Activated CD8-positive, alpha-beta memory T cell treated with anti-CD3 and anti-CD28 coated beads, Interleukin-2, amount 50 U/mL, for 48 hours (primary cell): ENCODE measurements around the gene RBMS3.

Source experiments
- DNase-seq: peaks from one replicate; pipeline ENCODE4 v3.0.0-alpha.2; 2020

RBMS3 gene

DNA sequence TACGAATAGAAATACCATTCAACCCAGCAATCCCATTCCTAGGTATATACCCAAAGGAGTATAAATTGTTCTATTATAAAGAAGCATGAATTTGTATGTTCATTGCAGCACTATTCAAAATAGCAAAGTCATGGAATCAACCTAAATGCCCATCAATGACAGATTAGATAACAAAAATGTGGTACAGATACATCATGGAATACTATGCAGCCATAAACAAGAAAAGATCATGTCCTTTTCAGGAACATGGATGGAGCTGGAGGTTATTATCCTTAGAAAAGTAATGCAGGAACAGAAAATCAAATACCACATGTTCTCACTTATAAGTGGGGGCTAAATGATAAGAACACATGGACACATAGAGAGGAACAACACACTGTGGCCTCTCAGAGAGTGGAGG is 571.9 kb downstream of the RBMS3 start:
- DNase-seq = no peak

DNA sequence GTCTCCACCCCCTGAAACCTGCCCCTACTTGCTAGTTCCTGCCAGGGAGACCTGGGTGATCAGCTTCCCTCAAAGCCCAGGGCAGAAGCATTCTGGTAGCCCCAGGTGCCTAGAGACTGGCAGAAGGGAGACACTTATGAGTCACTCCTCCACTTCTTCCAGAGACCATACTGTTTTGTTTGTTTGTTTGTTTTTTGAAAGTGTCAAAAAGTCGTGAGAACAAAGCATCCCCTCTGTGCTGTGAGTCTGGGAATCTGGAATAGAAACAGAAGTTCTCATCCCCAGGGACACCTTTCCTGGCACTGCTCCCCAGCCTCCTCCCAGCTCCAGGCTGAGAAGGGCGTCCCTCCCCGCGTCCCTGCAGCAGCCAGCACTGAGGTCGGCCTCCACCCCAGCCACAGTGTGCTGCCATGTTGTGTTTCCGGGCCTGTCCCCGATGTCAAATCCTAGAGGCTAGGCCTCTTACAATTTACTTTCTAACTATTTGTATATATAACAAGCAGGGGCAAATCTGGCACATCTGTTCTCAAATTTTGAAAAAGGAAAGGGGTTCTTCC is 573.0 kb downstream of the RBMS3 start:
- no peak for DNase-seq

DNA sequence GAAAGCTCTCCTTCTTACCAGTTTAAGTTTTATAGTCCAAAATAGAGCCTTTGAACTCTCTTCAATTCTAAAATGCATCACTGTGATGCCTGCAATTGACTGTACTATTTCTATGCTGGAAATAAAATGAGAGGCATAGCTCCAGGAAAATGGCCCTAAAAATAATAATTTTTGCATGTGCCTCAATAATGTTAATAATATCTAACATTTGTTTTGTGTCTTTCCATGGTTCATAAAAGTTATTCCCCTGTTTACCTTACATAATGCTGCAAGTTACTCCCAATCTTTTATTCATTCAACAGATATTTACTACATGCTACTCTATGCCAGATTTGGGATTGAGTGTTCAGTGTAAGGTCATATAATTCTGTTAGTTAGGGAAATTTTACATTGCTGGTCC is 574.0 kb downstream of the RBMS3 start:
- no peak for DNase-seq

DNA sequence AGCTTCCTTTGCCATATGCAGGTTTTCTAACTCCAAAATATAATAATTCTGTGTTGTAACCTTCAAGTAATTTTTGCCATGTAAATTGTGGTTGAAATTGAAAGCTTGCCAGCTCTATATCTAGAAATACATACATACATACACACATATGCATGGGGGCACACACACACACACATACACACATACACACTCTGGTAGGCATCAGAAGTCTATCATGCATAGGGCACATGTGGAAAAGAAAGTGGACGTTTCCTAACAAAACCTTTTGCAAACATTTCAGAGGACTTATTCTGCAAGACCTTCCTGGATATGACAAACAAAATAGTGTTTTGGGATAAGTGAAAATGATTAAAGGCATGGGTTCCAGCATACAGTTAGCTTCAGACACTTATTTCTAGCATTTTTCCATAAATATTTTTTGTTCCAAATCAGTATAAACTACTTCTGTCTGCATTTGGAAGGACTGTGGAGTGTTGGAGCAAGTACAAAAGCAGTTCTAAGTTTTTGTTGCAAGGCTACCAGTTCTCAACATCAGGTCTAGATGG is 578.9 kb downstream of the RBMS3 start:
- DNase-seq = no peak

DNA sequence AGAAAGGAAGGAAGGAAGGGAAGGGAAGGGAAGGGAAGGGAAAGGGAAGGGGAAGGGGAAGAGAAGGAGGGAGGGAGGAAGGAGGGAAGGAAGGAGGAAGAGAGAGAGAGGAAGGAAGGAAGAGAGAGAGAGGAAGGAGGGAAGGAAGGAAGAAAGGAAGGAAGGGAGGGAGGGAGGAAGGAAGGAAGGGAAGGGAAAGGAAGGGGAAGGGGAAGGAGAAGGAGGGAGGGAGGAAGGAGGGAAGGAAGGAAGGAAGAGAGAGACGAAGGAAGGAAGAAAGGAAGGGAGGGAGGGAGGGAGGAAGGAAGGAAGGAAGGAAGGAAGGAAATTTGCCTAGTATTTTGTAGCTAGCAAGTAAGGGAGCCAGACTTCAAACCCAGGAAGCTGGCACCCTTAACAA is 583.9 kb downstream of the RBMS3 start:
- no peak for DNase-seq

DNA sequence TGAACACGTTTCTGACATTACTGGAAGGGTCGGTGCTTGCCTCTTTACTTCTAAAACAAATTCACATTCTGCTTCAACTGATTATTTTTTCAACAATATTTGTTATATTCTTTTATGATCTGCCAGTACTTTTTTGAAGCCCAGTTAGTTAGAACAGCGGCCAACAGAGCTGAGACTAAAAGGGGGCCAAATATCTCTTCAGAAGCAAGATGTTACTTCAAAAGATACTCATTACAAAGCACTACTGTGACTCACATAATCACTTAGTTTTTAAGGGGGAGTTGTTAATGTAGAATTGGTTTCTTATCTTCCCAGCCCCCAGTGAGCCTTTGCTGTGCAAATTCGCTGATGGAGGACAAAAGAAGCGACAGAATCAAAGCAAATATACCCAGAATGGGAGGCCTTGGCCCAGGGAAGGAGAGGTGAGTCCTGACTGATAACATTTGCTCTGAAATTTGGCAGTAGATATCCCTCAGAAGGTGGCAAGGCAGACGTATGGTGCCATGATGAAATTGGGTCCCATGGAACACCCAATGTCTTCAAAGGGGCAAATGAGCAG is 587.8 kb downstream of the RBMS3 start:
- DNase-seq = no peak

DNA sequence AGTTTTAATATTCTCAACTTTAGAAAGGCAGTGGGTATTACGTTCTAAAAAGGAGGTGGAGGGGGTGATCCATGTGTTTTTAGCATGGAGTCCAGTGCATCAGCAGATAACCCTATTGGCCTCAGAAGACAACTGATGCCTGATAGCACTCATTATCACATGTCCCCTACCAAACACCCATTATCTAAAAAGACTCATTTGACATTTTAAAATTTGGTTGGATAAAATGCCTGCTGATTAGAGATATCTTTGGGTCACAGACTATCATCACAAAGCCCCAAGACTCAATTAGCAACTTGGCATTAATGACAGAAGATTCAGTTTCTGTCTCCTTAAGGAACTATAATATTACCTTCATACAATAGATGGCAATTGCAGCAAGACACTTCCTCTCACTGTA is 589.3 kb downstream of the RBMS3 start:
- DNase-seq = no peak

DNA sequence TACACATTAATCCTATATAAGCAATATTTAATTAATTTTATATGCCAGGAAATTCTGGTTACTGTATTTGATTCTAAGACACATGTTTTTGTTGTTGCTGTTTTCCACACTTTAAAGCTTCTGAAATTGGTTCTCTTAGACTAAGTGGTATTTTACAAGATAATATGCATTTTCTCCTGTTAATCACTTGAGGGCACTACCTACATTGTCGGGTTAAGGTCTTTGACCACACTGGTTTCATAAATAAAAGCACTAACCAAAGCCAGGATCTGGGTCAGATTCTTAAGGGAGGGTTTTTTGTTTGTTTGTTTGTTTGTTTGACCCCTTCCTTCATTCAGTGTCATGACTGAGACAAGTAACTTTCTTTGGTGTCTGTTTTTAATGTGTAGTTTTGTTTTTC is 590.2 kb downstream of the RBMS3 start:
- DNase-seq = no peak

DNA sequence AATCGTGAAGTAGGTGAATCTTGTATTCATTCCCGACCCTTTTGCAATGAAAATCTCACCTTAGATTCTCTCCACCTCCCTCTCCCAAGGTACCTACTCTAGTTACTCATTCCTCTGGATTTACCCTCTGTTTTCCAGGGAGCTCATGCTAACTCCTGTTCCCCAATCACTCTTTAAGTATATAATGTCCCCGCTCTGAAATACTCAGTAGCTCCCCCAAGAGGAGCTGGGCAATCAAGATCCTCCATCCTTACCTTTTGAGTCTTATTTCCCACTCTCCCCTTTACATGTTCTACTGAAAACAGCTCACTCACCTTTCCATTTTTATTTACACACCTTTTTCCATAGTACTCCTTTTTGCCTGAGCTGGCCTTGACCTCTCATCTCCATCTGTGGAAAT is 599.9 kb downstream of the RBMS3 start:
- no peak for DNase-seq

DNA sequence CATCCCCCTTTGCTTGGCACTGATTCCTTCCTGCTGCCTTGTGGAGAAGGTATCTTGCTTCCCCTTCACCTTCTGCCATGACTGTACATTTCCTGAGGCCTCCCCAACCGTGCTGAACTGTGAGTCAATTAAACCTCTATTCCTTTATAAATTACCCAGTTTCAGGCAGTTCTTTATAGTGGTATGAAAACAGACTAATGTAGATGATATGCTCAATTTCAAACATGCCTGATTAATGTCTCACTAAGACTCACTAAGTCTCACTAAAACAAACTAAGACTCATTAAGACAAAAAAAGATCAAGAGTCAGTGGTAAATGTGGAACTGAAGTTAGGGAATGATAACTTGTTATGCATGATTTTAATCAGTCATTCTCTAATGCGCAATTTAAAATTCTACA is 606.6 kb downstream of the RBMS3 start:
- no peak for DNase-seq

DNA sequence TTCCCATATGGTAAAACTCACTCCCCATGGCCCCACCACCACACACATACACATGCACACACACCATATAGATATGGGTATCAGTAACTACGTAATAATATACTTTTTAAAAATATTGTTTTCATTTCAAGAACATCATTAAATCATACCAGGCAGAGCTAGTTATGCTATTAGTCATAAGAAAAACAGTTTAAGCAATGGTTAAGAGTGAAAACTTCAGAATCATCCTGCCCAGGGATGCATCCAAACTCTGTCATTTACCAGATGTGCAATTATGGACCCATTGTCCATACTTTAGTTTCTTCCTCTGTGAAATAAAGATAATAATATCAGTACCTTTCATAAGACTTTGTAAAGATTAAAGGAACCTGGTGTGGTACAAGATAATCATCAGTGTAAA is 608.3 kb downstream of the RBMS3 start:
- no peak for DNase-seq

DNA sequence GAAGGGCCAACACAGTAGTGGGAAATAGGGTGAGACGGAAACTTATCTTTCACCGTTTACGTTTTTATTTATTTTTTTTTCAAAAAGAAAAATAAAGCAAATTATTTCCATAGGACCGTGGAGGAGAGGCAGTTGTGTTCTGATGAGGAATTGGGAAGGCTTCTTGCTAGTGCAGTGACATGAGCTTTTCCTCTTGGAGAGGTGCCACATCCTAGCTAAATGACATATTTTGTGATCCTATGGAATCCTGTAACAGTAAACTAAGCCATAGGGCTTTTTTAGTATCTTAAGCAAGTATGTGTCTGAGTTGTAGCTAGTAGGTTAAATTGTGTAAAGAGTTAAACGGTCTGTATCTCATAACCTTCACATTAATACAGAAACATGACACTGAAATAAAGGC is 609.9 kb downstream of the RBMS3 start:
- DNase-seq = no peak

DNA sequence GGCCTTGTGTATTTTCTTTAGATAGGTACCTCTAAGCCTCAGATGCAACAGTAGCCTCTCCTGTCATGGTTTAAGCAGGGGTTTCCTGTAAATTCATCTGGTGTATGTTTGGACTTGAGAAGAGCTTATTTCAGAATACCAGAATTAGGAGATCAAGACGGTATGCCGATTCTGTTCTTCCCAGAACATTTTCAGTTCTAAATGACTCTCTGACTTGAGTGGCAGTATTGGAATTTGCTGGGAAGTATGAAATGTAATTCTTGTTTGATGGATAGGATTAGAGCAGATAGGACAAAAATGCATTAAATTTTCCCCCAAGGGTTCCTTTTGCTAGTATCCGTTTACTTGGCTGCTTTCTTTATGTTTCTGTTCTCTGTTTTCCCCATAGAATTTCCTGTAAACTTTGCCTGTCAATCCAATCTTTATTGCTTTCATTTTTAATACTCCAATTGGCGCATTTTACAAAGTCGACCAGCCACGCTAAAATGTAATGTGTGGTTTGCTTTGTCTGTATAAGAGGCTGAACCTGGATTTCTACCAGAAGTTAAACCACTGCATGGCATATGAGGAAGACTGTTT is 612.2 kb downstream of the RBMS3 start:
- DNase-seq = no peak

DNA sequence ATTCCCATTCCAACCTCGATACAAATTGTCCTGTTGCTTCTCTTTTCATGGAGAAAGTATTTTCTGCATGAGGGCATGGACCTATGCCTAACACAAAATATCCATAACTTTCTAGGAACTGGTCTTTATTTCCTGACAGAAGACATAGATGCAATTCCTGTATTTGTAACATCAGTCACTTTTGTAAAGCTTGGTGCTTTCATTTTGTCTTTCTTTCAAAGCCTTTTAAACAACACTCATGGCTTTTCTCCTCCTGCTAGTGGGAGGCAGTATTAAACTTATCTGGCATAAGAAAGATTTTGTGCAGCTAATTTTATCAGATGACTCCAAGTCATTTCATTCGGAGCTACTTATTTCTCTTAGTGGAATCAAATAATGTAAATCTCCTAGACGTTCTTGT is 616.0 kb downstream of the RBMS3 start:
- no peak for DNase-seq

DNA sequence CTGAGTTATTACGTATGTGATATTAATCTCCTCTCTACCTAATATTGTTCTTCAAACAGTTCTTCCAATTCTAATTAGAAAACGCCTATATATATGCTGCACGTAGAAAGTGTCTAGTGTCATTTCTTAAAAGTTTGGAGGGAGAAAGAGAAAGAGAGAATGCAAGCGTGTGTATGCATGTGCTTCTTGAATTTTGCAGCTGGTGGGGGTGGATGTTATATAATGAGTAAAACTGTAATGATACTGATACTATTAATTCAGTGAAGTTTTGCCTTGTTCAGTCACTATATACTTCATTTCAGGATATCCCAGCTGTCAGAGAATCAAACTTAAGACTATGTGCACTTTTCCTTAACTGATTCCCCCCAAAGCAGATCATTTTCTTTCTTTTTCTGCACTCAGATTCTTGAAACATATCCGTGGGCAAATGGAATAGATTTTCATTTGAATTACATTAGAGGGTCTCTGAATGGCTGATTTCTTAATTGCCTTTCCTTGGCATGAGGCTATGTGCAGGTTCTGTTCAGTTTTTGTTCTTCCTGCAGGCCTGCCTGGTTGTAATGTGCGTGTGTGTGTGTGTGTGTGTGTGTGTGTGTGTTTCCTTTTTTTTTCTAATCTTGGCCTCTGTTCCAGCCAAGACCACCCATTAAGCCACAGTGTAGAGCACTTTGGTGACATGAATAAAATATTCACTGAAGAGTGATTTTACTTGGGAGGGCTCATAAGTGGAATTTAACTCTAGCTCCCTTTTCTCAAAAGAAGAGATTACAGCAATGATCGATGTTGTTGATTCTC is 617.5 kb downstream of the RBMS3 start:
- no peak for DNase-seq

DNA sequence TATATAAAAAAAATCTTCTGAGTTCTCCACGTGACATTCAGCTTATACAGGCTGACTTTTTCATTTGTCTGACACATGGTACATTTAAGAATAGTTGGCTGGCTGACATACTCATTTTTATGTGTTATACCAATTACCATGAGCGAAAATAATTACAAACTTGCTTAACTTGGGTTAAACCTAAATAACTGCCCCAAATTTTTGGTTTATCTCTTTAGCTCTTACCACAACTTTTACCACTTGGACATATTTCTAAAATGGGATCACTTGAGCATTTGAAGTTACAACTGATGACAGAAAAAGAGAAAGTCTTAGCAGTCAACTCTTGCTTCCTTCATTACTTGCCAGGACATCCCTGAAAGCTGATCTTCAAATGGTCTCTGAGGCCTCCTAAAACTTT is 618.1 kb downstream of the RBMS3 start:
- DNase-seq = no peak

DNA sequence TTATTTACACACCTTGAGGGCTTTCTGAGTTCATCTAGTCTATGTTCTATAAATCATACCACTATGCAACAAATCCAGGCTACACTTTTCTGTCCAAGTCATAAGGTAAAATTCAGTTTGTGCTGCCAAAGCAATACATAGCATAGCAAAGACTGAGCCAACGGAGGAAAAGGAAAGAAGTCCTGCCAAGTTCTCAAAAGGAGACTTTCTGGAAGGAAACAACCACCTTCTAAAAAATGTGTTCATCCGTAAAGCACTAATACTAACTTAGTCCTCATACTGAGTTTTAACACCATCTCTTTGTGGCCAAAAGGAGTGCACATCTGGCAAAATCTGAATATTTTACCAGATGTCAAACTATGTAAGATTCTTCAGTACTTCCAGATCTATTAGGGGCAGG is 620.2 kb downstream of the RBMS3 start:
- DNase-seq = no peak

DNA sequence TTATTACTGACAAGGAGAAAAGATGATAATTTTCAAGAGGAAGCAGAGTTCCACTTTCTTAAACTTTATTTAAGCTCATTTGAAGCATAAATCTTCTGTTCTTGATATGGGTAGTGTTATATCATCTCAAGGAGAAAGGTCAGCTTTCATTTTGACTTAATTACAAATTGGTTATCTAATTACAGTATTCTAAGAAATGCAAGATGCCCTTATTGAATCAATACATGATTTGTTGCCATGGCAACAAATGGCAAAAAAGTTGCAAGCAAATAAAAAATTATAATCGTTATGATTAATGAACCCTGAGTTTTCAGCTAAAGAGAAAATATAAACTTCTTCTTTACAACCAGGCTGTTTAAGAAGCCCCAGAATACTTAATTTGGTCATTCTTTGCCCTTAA is 622.7 kb downstream of the RBMS3 start:
- DNase-seq = no peak

DNA sequence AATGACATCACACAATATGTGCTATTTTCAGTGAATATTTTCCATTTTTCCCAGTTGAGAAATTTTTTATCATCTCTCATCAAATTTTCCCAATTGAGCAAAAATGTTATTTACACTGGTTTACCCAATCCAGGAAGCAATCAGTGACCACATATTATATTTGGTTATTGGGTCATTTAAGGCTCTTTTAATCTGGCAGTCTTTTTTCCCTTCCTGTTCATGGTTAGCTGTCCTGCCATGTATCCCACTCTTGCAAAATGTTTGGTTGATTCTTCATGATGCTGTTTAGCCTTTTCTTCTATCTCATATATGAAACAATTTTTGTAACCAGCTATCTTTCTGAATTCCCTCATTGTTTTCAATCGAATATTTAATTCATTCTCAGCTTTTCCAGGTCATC is 626.0 kb downstream of the RBMS3 start:
- DNase-seq = no peak

DNA sequence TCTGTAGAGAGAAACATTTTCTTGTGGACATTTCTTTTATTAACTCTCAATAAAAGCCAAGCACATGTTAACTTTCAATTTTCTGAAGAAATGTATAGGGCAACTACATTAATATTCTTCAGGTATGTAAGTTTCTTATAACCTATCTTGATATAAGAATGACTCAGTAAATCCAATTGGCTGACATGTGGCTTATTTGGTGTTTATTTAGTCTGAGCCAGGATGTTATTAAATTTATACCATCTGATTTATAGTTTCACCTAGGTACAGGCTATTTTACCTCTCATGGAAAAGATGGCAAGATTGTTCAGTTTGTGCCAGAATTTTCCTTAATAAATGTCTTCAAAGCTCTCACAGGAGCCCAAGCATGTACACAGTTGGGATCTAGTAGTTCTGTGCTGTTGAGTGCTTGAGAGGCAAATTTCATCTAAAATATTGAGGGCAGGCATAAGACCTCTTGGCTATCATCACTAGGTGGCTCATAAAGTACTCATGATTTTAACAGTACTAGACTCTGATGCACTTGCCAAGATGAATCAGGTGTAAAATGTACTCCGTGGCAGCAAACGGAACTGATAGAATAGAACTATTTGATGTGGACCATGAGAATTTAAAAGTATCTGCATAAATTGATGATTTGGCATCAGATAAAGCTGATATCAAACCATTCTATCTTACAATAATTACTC is 631.9 kb downstream of the RBMS3 start:
- DNase-seq = no peak

DNA sequence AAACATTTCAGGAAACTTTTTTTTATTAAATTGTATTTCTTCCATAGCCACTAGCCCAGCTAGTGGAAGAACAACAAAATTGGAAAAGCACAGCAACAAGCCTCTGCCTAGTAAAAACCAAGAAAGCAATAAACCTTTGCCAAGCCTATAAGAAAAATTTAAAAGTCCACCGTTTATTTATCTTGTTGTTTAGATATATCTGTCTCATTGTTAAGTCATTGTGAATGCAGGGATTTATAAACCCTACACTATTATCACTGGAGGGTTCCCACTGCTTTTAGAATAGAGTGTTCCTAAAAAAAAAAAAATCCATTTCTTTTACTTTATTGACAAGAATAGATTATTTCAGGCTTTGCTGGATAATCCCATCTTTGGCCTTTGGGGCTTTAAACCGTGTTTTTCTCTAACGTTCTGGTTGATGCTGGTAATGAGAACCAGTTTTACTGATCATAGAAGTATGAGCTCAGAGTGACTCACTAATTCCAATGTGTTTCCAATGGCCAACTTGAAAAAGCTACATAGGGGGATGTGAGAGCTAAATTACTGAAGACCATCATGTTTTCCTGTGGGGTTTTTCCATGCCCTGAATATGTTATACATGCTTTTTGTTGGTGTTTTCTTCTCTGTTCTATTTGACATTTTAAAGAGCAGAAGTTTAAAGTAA is 634.1 kb downstream of the RBMS3 start:
- DNase-seq = no peak

DNA sequence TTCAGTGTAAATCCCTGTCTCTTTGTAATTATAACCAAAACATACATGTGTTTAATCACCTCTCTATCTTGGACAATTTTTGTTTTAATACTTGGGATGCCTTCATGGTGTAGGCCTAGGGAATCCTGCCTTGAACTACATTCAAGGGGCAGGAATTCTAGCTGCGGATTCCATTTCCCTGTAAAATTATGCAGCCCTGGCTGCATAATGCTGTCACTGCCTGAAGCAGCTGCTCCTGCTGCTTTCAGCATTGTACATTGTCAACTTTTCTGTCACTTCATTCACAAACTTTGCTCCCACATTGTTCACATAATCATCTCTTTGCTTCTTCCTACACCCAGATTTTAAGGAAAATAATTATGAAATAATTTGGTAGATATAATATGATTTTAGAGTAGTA is 638.7 kb downstream of the RBMS3 start:
- no peak for DNase-seq
